ACHN (cell line): ENCODE data around the gene C1orf159.
A peak's percentile ranks its signal among the peaks of the same experiment; 100 is the strongest.
"Not testable (repeated sequence)": the region's sequence is repeated elsewhere in the genome, so short reads cannot be mapped to it uniquely, and the experiment has no call there.

Experiments
- DNase-seq: peaks from one replicate; pipeline ENCODE4 v3.0.0-alpha.2; 2015
- in situ Hi-C: cut with HindIII; loops from 2 replicates; pipeline ENCODE4 v1.10.0; 2017; ENCODE audit warnings: low sequenced_read_pairs, low pct_ligation_motif_present, low pct_unique_long_range_greater_than_20kb

C1orf159 gene

DNA sequence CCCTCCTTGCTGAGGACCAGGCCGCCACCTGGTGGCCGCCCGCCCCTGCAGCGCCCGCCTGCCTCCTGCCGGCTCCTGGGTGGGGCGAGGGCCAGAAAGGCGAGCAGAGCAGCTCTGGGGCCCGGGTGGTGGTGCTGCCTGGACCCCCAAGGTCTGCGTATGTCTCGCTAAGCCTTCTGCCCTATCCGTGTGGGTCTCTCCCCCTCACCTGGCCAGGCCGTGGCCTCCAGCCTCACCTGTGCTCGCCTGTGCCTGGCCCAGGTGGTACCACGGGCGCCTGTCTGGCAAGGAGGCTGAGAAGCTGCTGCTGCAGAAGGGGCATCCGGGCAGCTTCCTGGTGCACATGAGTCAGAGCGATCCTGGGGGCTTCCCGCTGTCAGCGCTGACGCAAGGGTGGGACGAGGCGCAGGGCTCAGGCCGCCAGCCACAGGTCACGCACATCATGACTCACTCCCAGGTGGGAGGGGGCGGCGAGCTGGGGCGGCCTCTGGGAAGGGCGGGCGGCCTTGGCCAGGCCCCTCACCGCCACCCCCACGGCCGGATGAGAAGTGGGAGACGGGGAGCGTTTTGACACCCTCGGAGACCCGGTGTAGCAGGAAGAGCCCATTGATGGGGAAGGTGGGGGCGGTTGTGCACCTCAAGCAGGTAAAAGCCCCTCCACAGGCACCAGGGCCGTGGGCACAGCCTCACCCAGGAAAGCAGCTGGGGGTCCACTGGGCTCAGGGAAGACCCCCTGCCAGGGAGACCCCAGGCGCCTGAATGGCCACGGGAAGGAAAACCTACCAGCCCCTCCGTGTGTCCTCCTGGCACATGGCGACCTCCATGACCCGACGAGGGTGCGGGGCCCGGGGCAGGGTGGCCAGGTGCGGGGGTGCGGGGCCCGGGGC is 51.7 kb downstream of the C1orf159 start:
- in situ Hi-C loops = no loop called here
- peak; percentile 91 for DNase-seq

DNA sequence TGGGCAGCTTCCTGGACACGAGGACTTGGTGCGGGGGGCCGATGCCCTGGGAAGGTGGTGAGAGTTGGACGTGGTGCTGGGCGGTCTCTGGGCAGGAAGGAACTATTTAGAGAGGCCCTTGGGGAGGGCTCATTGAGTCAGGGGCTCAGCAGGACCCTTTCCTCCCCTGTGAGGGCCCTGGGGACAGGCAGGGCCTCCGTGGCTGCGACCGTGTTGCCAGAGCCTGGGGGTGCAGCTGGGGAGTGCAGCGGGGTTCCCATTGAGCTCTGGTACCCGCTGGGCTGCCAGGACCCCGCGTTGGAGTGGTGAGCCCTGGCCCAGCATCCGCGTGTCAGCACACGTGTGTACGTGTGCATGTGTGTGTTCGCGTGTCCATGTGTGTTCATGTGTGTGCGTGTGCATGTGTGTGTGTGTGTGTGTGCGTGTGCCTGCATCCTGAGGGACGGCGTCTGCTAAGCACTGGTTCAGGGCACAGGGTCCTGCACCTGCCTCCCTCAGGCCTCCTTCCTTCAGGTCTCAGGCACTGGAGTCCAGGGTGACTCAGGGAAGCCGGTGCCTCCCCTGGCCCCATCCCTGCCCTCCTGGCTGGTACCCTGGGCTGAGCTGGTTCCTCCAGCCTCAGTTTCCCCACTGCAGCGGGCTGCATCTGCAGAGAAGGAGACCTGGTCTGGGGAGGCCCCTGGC is 52.5 kb downstream of the C1orf159 start:
- in situ Hi-C loops = no loop called here
- no peak for DNase-seq

DNA sequence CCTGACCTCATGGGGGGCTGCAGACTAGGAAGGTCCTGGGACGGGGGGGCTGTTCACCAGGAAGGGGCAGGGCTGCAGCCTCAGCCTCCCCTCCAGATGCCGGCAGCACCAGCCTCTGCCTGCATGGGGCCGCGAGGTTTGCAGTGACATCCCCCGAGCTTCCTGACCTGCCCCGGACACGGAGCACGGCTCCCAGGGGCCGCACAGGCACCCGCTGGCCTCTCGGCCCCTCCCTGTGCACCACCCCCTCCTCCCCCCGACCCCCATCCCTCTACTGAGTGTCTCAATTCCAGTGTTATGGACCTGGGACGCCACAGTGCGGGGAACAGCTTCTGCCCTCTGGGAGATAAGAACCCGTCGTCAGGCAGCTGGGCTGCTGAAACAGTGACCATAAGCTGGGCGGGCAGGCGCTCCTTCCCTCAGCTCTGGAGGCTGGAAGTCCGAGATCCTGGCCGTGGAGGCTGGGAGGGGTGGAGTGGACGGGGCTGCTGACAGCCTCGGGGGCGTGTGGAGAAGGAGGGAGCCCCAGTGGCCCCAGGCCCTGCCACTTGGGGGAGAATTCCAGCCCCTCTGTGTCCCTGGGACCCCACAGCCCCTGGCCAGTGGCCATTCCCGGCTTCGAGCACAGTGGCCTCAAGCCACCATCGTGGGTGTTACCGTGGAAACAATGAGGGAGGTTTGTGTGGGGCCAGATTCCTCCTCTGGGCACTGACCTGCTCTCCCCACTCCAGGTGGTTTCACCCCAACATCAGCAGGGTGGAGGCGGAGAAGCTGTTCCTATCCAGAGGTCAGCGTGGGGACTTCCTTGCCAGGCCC is 53.3 kb downstream of the C1orf159 start:
- in situ Hi-C loops = no loop called here

DNA sequence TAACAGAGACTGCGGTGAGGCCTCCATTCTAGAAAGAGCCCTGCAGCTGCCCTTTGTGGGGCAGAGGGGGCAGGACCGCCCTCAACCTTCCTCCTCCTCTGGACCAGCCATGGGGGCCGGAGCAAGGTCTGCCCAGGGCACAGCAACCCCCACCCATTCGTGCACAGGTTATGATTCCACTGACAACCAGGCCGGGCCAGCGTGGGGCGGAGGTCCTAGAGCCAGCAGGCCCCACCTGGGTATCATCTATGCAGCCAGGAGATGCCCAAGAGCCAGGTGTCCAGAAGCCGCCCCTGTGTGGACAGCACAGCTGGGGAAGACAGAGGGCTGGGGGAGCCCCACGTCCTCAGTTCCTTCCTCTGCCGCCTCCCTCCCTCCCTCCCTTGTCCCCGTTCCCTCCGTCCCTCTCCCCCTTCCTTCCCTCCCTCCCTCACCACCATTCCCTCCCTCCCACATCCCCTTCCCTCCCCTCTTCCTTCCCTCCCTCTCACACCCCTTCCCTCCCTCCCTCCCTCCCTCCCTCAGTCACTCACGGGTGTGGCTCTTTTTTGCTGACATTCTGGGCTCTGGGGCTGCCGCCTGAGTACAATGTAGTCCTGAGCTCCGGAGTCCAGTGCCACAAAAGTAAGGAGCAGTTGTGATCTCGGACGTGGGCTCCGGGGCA is 54.1 kb downstream of the C1orf159 start:
- DNase-seq = no peak
- in situ Hi-C loops = no loop called here

More for the DNA sequence above, 53.3 kb downstream of the C1orf159 start:
- DNase-seq = no peak

DNA sequence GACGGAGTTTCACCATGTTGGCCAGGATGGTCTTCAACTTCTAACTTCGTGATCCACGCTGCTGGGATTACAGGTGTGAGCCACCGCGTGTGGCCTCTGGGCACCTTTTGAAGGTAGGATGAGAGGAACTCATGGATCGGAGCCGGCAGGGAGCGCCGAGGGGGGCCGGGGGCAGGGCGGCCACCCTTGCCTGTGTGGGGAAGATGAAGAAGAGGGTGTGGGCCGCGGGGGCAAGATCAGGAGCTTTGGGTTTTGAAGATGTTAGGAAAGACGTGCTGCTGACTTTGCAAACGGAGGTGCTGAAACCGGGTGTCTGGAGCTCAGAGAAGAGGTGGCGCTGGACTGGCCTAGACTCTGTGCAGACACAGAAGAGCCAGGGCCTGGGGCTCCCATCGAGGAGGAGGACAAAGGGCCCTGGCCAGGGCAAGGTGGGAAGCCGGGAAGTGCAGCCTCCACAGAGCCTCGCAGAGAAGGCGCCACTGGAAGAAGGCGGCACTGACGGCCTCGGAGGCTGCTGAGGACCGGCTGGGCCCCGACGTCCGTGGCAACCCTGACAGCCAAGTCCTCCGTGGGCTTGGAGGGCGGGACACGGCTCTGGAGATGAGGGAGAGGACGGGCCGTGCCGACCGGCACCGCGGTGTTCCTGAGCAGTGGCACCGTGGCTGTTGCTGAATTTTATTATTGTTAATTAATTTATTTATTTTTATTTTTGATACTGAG is 55.4 kb downstream of the C1orf159 start:
- in situ Hi-C loops = no loop called here
- no peak for DNase-seq

DNA sequence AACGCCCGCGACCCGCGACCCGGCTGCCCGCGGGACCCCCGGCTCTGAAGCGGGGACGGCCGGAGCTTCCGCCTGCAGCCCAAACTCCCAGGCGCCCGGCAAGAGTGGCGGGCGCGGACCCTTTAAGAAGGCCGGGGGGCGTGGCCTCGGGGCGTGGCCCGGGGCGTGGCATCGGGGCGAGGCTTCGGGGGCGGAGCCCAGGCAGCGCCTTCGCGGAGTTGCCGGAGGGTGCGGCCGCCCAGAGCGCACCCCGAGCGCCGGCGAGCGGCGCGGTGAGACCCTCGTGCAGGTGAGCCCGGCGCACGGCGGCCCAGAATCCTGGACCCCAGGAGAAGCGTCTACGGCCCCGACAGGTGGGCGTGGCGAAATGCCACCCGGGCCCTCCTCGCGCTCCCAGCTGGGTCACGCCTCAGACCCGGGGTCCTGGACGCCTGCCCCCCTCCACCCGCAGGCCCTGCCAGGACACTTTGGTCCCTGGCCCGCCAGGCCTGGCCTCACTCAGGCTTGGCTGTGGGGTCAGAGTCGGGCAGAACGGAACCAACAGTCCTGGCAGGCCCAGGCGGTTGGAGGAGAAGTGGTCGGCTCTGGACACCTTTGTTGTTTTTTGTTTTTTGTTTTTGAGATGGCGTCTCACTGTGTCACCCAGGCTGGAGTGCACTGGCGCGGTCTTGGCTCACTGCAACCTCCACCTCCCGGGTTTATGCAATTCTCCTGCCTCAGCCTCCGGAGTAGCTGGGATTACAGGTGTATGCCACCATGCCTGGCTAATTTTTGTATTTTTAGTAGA is 56.2 kb downstream of the C1orf159 start:
- in situ Hi-C loops = no loop called here
- DNase-seq = peak; percentile 82

DNA sequence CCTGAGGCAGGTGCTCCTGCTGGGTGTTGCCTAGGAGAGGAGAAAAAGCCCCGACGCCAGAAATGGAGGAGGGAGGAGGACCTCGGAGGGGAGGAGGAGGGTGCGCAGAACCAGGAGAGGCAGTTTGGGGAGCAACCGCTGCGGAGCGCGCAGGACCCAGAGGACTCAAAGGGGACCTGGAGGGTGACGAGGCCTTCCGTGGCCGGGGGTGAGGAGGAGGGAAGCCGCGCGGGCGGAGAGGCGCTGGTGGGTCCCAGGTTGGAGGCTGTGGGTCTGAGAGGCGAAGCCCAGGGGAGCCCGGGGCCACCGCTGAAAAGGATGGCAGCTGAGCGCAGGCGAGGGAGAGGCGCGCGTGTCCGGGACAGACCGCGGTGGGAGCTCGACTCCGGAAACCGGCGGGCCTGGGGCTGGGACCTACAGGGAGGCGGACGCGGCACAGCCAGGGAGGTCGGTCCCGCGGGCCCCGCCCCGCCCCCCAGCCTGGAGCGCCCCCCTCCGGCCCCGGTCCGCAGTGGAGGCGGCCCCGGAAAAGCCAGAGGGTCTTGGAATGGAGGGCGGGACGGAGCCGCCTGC is 56.9 kb downstream of the C1orf159 start:
- DNase-seq = peak; percentile 44
- in situ Hi-C loops = no loop called here

DNA sequence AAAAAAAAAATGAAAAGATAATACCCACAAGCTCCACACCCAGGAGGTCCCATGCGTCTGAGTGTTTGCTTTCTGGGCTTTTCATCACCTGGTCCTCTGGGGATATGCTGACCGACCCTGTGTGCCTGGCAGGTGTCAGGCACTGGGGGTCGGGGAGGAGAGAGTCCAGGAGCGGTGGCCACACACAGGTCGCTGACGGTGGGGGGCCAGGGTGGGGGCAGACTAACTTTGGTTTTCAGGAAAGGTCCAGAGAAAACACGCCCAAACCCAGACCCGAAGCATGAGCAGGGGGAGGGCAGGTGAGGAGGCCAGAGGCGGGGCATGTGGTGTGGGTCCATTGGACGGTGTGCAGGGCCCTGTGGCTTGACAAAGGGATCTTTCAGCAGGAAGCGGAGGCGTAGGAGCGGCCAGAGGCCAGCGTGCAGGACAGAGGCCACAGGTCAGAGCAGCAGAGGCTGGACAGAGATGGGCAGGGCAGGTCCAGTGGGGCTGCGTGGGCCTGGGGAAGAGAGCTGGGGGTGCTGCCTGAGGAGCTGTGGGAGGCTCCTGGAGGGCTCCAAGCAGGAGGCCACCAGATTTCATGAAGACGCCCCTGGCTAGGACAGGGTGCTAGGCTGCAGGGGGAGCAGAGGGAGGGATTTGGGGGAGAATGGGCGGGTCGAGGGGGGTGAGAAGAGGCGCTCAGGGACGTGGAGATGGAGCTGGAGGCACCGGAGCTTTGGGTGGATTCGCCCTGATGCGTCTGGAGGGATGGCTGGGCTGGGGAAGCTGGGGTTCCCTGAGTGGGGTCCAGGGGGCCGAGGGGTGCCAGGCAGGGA is 57.6 kb downstream of the C1orf159 start:
- peak; percentile 9 for DNase-seq

DNA sequence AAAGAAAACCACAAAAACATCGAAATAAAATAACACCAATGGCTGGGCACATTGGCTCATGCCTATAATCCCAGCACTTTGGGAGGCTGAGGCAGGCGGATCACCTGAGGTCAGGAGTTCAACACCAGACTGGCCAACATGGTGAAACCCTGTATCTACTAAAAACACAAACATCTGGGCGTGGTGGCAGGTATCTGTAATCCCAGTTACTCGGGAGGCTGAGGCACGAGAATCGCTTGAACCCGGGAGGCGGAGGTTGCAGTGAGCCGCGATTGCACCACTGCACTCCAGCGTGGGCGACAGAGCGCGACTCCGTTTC is 58.2 kb downstream of the C1orf159 start:
- in situ Hi-C loops, DNase-seq: not testable (repeated sequence)

More for the DNA sequence above, 57.6 kb downstream of the C1orf159 start:
- in situ Hi-C loops = no loop called here

DNA sequence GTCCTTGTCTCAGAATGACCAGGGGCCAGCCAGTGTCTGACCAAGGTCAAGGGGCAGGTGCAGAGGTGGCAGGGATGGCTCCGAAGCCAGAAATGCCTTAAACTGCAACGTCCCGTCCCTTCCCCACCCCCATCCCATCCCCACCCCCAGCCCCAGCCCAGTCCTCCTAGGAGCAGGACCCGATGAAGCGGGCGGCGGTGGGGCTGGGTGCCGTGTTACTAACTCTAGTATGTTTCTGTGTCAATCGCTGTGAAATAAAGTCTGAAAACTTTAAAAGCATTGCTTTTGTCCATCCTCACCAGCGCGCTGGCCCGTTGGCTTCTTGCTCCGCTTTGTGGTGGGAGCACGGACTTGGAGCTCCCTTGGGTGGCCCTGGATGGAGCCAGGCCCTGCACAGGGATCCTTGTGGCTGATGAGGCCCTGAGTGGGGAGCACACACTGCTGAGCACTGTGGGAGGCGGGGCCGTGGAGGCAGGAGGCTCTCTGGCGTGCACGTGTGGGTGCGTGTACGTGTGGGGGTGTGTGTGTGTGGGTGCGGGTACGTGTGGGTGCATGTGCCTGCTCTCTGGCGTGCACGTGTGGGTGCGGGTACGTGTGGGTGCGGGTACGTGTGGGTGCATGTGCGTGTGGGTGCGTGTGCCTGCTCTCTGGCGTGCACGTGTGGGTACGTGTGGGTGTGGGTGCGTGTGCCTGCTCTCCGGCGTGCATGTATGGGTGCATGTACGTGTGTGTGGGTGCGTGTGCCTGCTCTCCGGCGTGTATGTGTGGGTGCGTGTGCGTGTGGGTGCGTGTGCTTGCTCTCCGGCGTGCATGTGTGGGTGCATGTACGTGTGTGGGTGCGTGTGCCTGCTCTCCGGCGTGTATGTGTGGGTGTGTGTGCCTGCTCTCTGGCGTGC is 59.8 kb downstream of the C1orf159 start:
- in situ Hi-C loops = no loop called here
- DNase-seq = no peak

DNA sequence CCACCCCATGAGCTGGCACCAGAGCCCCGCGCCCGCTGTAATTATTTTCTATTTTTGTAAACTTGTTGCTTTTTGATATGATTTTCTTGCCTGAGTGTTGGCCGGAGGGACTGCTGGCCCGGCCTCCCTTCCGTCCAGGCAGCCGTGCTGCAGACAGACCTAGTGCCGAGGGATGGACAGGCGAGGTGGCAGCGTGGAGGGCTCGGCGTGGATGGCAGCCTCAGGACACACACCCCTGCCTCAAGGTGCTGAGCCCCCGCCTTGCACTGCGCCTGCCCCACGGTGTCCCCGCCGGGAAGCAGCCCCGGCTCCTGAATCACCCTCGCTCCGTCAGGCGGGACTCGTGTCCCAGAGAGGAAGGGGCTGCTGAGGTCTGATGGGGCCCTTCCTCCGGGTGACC is 60.9 kb downstream of the C1orf159 start:
- in situ Hi-C loops = no loop called here
- no peak for DNase-seq

DNA sequence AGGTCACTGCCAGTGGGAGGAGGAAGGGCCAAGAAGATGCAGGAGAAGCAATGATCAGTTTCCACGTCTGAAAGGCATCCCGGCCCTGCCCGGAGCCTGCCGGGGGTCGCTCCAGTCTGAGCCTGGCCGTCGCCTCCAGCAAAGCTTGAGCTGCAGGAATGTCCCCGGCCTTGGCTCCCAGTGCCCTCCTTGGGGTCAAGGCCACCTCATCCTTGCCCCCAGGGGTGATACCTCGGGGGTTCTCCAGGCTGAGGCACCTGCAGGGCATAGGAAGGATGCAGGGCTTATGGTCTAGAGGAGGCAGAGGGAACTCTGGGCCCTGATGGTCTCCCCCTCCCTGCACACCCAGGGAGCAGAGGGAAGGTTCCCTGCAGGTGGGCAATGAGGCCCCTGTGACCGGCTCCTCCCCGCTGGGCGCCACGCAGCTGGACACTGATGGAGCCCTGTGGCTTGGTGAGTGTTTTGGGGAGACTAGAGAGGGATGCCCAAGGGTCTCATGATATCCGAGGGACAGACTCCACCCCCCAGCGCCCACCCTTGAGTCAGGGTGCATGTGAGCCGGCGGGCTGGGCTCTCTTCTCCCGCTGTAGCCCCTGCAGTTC is 61.7 kb downstream of the C1orf159 start:
- no peak for DNase-seq
- in situ Hi-C loops = no loop called here

DNA sequence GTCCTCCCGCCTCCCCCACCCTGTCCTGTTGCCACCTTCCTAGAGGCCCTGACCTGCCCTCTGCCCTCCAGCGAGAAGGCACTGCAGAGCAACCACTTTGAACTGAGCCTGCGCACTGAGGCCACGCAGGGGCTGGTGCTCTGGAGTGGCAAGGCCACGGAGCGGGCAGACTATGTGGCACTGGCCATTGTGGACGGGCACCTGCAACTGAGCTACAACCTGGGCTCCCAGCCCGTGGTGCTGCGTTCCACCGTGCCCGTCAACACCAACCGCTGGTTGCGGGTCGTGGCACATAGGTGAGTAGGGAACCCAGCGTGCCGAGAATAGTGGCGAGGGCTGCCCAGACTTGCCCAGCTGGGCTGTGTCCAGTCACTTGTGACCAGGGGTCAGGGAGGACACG is 62.2 kb downstream of the C1orf159 start:
- no peak for DNase-seq
- in situ Hi-C loops = no loop called here

DNA sequence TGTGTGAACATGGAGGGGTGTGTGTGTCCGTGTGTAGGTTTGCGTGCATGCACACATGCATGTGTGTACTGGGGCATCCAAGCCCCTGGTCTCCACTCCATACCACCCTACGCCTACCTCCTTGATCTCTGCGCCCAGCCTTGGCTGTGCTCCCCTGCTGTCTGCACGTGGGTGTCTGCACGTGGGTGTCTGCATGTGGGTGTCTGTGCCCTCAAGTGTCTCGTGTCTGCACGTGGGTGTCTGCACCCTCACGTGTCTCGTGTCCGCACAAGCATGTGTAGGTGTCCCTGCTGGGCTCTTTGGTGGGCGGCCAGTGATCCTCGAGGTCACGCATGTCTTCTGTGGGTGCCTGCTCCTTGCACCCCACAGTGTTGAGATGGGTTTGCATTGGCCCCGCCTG is 62.9 kb downstream of the C1orf159 start:
- DNase-seq = no peak
- in situ Hi-C loops = no loop called here
